HG03095 (cell line): Measurements from ENCODE around the gene SNAP47.

Experiments
- ATAC-seq: cut with Tn5 transposase; IDR thresholded peaks from one replicate; pipeline ENCODE4 v1.9.1; 2021; ENCODE audit warnings: moderate library complexity; ENCODE audit not compliant: unreplicated experiment

The SNAP47 gene

DNA sequence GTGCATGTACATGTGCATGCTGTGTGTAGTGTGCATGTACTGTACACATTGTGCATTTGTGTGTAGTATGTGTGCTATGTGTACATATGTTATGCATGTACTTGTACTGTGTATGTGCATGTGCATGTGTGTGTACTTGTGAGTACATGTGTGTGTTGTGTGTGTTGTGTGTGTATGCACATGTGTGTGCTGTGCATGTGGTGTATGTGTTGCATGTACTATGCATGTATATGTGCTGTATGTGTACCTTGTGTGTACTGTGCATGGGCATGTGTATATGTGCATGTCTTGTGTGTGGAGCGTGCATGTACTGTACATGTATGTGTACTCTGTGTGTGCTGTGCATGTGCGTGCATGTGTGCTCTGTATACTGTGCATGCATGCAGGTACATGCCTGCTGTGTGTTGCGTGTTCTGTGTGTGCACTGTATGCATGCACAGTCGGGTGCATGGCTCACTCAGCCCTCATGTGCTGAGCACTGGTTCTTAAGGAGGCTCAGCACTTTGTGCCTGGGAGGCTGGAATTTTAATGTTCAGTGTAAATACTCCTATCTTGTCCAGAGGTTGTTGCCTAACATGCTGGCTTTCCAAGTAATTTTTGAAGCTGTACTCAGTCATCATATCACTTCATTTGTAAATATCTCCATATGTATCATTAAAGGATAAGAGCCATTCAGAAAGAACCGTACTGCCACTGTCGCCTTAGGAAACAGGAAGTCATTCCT is 32.3 kb downstream of the SNAP47 start:
- no peak for ATAC-seq

DNA sequence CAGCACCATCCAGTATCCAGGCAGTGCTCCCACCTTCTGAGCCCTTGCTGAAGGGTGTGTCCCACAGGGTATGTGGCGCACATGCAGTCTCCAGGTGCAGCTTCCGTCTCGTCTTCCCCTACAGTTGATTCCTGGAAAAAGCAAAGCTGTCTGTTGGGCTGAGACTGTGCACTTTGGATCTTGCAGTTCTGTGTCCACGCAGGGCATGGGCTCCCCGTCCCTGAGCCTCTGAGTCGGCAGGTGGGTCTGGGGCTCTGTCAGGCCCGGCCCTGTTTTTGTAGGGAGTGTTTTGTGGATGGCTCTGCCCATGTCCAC is 32.8 kb downstream of the SNAP47 start:
- no peak for ATAC-seq

DNA sequence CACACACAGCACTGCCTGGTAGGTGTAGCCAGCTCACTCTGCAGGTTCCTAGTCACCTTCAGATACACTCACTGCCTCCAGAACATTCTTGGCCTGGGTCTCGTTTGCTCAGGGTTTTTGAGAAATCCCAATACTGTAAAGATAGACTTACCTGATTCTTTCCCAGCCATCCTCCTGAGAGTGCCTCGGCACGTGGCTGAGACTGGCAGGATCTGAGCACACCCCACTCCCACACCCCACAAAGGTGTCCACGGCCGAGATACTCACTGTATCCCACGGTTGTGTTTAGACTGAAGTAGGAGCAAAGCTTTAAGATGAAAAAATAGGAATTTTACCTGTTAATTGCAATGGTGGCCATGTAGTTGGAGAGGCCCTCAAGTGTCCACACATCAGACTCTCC is 33.4 kb downstream of the SNAP47 start:
- no peak for ATAC-seq

DNA sequence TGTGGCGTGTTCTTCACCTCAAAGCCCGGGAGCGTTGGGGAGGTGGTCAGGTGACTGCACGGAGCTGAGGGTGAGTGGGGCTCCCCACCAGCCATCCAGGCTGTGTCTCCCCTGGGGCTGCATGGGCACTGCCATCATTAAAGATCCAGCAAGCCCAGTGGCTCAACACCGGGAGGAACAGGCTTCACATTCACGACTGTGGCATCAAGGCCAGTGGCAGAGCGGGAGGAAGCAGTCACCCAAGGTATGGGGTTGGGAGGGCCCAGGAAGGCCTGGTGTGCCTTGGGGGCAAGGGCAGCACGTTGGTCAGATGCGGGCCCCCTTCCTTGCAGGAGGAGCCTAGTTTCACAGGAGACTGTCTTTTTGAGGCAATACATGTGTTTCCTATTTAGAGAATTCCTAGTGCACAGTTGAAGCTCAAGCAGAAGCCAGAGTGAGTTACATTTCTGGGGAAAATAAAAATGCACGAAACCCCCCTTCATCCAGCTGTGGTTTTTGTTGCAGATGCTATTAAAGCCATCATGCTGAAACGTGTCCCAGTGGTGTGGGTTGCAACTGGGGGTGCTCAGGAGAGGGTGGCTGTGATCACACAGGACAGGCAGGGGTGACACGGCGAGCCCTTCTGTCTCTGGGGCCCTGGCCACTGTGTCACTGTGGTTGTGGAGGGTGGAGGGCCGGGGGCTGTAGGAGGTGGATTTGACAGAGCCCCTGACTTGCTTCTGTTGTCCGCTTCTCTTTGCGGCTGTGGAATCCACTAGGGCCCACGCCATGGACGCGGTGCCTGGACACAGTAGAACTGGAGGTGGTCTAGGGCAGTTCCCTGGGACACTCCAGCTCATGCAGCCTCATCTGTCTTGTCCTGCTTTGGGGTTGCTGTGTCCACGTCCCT is 34.1 kb downstream of the SNAP47 start:
- no peak for ATAC-seq

DNA sequence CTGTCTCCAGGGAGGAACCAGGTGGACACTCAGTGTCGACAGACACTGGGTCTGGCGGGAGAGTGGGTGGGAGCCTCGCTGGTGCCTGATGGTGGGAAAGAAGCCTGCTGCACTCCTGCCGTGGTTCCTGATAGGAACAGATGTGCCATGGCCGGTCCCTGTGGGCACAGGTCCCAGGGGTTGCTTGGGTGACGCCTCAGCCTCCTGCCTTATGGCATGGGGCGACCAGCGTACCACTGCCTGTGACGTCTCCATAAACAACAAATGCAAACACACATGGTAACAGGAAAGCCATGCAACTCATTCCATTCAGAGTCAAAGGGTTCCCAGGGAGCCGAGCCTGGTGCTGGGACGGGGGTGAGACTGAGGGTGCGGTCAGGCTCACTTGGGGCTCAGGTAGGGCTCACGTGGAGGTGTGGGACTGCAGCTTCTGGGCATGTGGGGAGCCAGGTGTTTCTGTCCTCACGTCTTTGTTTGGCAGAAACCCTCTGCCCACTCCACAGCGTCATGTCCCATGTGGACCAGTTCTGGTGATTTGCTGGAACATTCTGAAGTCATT is 34.8 kb downstream of the SNAP47 start:
- no peak for ATAC-seq

DNA sequence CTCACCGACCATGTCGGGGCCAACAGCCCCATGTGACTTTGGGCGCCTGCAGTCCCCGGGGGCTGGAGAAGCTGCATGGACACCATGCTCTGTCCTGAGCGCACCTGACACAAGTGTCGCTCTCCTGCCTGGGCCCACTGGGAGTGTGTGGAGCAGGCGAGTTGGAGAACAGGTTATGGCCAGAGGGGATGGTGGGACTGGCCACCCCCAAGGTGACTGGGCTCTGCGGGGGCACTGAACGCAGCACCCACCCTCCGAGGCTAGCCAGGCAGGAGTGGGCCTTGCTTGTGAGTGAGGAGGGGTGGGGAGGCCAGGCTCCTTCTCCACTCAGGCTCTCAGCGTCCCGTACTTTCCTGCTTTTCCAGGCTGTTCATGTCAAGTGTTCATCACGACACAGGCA is 35.6 kb downstream of the SNAP47 start:
- ATAC-seq: no peak

DNA sequence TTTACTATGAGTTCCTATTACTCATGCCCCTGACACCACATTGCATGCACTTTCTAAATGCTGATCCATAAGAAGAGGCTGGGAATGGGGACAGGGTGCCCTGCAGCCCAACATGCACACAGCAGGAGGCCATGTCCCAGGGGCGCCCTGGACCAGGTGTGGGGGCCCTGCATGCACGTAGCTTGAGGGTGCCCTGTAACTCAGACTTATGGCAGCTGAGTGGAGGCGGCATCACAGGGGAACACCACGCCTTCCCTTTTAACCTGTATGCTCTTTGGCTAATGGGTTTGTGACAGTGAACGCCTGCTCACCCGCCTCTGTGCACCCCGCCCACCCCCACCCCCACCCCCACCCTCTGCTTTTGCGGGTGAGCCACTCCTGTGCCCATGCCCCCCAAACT is 36.1 kb downstream of the SNAP47 start:
- ATAC-seq: no peak

DNA sequence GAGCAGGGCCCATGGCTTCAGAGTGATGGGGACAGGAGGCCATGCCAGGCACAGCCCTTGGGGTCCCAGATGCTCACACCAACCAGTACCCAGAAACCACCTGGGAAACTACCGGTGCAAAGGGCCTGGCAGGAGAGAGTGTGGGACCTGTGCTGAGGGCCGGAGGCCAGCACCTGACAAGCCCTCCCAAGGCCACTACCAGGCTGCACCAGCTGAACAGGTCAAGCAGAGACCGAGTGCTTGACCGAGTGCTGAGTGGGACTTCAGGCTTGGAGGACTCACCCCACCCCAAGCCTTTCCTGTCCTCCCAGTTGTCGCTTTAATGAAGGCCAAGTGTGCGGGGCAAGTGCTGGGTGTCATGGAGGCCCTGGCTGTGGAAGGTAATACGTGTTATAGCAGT is 36.5 kb downstream of the SNAP47 start:
- no peak for ATAC-seq

DNA sequence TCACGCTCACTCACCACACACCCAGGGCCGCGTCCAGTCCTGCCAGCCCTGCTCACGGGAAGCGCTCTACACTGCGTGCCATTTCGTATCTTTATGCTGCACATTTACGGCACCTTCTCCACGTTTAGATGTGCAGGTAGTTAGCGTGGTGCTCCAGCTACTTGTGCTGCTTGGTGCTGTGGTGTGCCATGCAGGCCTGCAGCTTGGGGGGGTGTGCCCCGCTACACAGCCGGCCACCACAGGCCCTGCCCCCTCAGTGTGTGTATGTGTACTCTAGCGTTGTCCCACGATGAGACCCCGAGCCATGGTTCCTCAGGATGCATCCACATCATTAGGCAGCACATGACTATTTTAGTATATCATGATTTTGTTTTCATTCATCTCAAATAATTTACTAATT is 38.3 kb downstream of the SNAP47 start:
- ATAC-seq: no peak

DNA sequence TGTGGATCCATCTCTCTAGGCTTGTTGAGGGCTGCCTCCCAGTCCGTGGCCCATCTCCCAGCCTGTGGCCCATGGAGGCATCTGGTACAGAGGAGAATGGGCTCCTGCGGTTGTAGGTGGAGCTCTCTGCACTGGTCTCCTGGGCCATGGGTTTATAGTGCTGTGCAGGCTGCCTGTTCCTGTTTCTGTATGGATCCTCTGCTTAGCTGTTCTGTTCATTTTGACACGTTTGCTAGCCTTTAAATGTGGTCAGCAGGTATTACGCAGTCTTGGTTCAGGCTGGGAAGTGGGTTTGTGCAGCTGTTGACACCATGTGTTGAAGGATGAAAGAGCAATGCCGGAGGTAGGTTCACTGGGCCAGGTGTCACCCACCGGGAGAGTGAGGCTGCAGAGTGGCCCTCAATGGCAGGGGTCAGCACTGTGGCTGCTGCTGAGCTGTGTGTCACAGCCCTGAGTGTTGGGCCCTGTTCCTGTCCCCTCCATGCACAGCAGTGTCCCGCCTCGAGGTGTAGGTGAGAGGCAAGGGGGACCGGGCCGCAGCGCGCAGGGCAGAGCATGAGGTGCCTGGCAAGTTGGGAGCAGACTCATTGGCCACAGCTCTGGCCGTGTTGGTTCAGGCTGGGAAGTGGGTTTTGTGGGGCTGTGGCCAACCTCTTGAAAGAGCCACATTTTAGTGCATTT is 39.0 kb downstream of the SNAP47 start:
- ATAC-seq: no peak

DNA sequence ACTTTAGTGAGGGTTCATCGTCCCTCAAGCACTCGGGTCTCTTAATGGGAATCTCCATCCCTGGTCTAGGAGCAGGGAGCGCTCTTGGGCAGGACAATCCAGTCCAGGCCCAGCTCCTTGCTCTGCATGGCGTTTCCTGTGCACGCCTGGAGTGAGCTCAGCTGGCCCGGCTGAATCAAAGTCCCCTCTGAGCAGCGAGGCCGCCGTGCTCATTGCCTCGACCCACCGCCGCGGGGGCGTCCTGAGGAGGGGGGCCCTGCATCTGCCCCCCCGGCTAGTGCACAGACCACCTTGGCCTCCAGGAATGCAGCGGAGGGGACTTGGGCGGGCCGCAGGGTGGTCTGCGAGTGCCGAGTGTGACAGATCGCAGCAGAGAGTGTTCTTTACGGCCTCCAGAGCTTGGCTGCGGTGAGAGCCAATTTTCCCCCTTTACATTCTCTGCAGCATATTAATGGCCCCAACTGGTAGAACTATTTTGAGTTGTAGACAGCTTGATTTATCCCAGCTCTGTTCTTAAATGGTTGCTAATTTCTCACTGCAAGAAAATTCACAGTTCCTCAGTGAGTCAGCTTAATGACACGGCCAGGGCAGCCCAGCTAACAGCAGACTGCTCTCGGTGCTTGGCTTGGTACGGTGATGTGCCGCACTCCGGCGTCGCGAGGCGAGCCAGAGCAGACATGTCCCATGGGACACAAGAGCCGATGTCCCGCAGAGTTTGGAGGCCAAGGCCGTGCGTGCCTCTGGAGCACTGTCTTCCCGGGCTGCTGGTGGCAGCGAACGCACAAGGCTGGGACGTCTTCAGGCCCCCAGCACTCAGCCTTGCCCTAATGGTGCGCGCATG is 39.8 kb downstream of the SNAP47 start:
- no peak for ATAC-seq

DNA sequence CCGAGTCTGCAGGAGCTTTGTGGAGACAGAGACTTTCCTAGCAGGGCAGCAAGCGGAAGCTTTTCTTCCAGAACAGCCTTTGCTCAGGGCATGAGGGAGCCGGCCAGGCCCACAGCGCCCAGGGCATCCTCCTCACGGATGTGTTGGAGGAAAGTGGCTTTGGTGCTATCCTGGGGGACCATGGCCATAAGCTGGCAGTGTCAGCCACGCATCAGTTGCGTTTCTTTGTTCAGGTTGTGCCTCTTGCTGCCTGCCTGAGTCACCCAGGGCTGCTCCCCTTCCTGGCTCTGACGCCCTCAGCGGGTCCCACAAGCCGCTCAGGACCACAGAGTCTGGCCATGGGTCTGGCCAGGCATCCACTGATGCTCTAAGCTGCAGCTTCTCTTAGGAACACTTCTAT is 40.6 kb downstream of the SNAP47 start:
- ATAC-seq: no peak

DNA sequence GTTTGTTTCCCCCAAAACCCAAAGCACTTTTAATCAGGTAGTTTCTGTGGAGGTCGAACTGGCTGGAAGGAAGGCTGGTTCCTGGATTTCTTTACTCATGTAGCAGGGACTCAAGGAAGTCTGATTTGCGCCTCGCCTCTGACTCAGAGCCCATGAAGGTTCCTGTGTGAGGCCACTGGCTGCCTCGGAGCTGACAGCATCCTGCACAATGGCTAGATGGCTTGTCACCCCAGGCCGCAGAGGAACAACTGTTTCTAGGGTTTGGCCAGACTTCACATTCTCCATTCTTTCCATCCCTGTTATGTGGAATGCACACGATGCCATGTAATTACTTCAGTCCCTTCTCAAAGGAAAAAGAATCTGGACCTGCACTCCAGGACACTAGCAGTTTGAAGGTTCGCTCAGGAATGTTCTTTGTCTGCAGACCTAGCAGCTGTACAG is 41.1 kb downstream of the SNAP47 start:
- no peak for ATAC-seq

DNA sequence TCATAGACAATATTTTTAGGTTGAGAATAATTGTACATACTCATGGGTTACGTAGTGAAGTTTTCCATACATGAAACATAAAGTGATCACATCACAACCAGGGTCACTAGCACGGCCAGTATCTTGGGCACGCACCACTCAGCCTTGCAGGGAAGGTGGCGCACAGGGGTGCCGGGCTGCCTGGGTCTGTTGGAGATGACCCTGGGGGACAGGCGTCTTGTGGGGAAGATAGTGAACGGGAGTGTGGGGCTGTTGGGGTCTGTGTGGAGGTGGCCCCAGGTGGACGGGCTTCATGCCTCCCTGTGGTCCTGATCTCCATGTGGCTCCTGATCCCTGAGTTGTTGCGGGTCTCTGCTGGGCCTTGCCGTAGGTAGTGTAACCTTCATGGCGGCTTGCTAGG is 41.9 kb downstream of the SNAP47 start:
- ATAC-seq: no peak

DNA sequence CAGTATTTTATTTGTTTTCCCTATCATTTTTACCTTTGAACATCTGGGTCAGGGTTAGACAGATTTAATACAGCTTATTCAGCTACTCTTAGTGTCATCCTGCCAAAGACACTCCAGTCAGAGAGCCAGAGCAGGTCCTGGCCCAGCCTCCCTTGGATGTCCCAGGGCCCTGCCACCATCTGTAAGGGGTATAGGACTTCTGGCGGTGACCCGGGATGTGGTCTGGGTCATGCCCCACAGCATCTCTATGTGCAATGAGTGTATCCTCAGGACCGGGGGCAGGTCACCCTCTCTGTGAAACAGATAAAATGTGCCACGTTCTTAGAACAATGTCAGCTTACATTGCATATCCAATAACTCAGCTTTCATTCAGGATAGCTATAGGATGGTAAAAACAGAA is 42.4 kb downstream of the SNAP47 start:
- no peak for ATAC-seq

DNA sequence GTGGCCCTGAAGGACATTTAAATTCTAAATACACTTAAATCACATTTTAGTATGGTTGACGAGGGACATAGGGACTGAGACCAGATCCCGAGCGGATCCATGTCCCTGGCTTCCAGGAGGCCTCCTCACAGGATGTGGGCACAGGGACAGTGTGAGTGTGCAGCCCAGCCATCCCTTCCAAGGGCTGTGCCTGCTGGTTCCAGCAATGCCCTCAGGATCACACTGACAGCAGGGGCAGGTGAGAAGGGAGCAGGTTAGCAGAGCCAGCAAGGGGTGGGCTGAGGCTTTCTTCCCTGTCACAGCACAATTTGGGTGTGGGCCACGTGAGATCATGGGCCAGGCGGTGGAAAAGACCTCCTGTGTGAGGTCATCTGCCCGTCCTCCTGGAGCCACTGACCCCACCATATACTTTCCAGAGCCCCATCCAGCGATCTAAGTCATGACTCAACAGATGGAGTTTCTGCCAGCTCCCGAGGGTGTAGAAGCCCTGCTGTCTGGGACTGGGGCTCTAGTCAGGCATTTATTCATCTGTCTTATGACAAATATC is 43.2 kb downstream of the SNAP47 start:
- no peak for ATAC-seq

DNA sequence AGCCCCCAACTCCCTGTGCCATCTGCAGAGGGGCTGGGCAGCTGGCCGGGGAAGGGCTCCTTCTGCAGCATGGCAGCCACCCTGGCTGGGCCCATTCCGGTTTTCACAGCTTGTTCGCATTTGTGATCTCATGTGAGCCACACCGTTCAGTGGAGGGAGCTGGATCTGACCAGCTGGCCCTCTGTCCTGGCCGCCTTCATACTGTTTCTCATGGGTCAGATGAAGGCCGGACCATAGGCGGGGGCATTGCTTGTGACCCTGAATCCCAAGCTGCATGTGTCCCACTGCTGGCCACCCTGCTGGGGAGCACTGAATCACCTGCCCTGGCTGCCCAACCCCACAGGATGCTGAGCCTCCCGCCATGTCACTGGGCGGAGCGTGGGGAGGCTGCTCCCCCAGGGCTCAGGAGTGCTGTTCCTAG is 43.8 kb downstream of the SNAP47 start:
- no peak for ATAC-seq

DNA sequence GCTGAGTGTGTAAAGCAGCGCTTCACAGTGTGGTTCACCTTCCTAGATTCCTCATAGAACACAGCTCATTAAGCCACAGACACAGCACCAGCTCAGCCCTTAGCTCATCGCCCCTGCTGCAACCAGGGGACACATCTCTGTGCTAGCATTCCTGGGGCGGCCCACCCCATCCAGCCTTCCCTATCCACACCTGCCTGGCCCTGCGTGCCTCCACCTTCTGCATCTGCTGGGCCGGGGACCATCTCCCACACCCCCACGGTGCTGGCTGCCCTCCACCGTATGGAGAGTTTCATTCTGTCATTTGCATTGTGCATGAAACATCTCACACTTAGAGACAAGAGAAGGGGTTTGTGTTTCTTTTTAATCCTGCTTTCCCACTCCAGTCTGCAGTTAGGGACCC is 44.5 kb downstream of the SNAP47 start:
- ATAC-seq: no peak

DNA sequence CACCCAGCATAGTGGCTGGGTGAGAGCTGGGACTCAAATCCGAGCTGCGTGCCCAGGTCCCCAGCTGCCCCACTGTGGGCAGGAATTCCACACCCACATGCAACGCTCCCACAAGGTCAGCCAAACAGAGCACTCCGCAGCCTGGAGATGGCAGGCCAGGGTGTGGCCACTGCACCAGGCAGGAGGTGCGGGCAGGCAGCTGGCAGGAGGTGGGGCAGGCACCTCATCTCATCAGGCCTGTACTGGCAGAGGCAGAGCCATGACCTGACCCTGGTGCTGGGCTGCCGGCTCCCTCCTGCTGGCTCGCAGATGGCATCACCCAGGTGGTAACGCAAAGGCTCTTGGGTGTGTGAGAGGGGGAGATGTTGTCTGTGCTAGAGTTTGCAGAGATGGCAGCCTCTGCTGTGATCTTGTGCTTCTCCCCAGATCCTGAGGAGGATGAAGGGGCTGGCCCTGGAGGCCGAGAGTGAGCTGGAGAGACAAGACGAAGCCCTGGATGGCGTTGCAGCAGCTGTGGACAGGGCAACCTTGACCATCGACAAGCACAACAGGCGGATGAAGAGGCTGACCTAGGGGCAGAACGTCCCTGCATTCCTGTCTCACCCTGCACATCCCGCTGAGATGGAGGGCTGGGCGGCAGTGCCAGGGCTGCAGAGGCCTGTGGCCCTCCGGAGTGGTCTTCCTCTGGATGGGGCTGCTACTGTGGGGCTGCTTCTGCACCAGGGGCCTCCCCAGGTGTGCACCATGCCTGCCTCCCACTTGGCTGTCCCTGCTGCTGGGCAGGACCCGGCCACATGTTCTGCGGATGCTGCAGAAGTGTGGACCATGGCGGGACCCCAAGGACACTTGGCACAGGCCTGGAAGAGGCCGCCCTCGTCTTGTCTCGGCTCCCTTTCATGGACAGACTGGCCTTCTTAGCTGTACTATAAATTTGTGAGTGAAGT is 45.1 kb downstream of the SNAP47 start:
- no peak for ATAC-seq
